Ovary (tissue), 9 donors: ENCODE data around the gene C1QTNF4. TPM values are rescaled to one million over a fixed set of nuclear protein-coding genes. Genes with fewer than 3 reads are reported as not detected.
"Not testable (repeated sequence)": the region's sequence is repeated elsewhere in the genome, so short reads cannot be mapped to it uniquely, and the experiment has no call there.

Experiments
- DNase-seq, 5 donors: peaks; one replicate each; pipeline ENCODE4 v3.0.0-alpha.2; 2019 to 2020
- H3K27ac ChIP-seq, 2 donors: fragments of 200-600 bp; one replicate each; pipeline versions ENCODE4 v1.5.1 to v1.8.0; 2019 to 2022
- H3K27me3 ChIP-seq: fragments of 200-600 bp; one replicate; pipeline ENCODE4 v1.8.0; 2022
- H3K36me3 ChIP-seq: fragments of 200-600 bp; sonication (generic); one replicate; pipeline ENCODE4 v1.5.1; 2019
- H3K4me1 ChIP-seq: one replicate; pipeline ENCODE4 v1.8.1; 2013; ENCODE audit warnings: mild to moderate bottlenecking, moderate library complexity; ENCODE audit not compliant: insufficient read depth
- H3K4me3 ChIP-seq: fragments of 200-600 bp; sonication (generic); one replicate; pipeline ENCODE4 v1.5.1; 2017
- H3K9me3 ChIP-seq, 2 donors: fragments of 200-600 bp in 1 of 2; sonication (generic) in 1 of 2; one replicate each; pipeline versions ENCODE4 v1.5.1 to v1.8.1; 2013 to 2019; ENCODE audit warnings: mild to moderate bottlenecking in 1 of 2, moderate library complexity in 1 of 2
- EP300 ChIP-seq: sonication (generic); formaldehyde crosslinking; IDR thresholded peaks from one replicate; pipeline ENCODE4 v1.6.1; 2017; ENCODE audit warnings: antibody characterized with exemption
- POLR2A ChIP-seq: fragments of 450-650 bp; IDR thresholded peaks from one replicate; pipeline ENCODE4 v1.6.1; 2017; ENCODE audit warnings: antibody characterized with exemption, mild to moderate bottlenecking, moderate library complexity
- WGBS, 3 donors: extraction: QIAGEN DNeasy Blood & Tissue Kit in 1 of 3; methylation state at CpG; one replicate each; pipeline versions ENCODE4 v1.1.5 to v1.1.7; 2013 to 2017; 5-methylcytosine and 5-hydroxymethylcytosine counted together
- intact Hi-C, 4 donors: fragments of 100-400 bp; cut with DNase I; formaldehyde crosslinking; loops; one replicate each; pipeline versions ENCODE4 v1.11.0 to v1.15.1; 2022 to 2023
- polyA plus RNA-seq, 2 donors: library from polyadenylated mRNA; stranded (reverse); fragments of 200-250 nt in 1 of 2; fragments of 350-450 nt in 1 of 2; fragmentation: Illumina TruSeq in 1 of 2; extraction: RNeasy Lipid Tissue Mini Kit (QIAGEN cat#74804) in 1 of 2; gene quantifications; one replicate each; pipeline ENCODE4 v1.2.3, GENCODE V29; 2013 to 2014
- total RNA-seq, 7 donors: library from RNA; depleted of rRNA in 2 of 7; stranded (reverse); fragments of >200 nt in 2 of 7; fragmentation: NEBNext Ultra II Directional in 3 of 7; extraction: Animal tissue kit (Norgen Biotek cat#: 25700) in 3 of 7; gene quantifications; one replicate each; pipeline versions ENCODE4 v1.1.0 to v1.2.4, GENCODE V29; 2016 to 2023
- TF ChIP-seq, protein P1 (sequence below), 3 donors: fragments of 450-650 bp in 2 of 3; fragments of 200-600 bp in 1 of 3; IDR thresholded peaks; one replicate each; pipeline versions ENCODE4 v1.5.1 to v1.8.0; 2016 to 2022; ENCODE audit warnings: antibody characterized with exemption in 3 of 3, mild to moderate bottlenecking in 1 of 3
- donor health status: DM: no; HTN: no; CAD: no; lungs with moderate emphysema.
- donor health status: DM: no; HTN: no; CAD: no.
- donor health status: Bipolar disorder and iron deficiency.
- donor health status: DM: yes; HTN: yes; CAD: no.
- donor health status: DM: no; HTN: no; CAD: no.
- donor health status: DM: yes; HTN: yes; CAD: no.

Gene C1QTNF4
- total and polyA plus RNA-seq, 9 donors: 9.1 to 29.6 (median 15.4) TPM; not detected in 1

DNA sequence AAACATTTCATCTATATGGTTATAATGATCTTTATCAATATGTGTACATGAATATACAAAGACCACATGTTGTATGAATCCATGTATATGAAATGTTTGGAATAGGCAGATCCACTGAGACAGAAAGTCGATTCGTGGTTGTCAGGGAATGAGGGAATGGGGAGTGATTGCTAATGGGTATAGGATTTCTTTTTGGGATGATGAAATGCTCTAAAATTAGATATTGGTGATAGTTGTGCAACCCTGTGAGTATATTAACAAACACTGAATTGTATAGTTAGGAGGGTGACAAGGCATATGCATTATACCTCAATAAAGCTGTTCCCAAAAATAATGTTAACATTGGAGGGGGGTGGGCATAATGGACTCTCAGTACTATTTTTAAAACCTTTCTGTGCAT is 33.8 kb downstream of the C1QTNF4 start:
- WGBS, 3 donors: 90 to 93% (median 91%) methylated on average over 2 of the region's 2 CpGs
- Histone ChIP-seq H3K4me1 (peaks cover 4% of the 10 kb centered on the region), H3K27me3 (no peaks in the 10 kb centered on the region), H3K36me3 (no peaks in the 10 kb centered on the region), H3K9me3 (no peaks in the 10 kb centered on the region), H3K27ac (no peak overlapping the region), H3K4me3 (no peak overlapping the region)
- no peak for DNase-seq
- intact Hi-C loops: no loop called here
- TF ChIP-seq EP300: no peak
- TF ChIP-seq POLR2A: no peak

DNA sequence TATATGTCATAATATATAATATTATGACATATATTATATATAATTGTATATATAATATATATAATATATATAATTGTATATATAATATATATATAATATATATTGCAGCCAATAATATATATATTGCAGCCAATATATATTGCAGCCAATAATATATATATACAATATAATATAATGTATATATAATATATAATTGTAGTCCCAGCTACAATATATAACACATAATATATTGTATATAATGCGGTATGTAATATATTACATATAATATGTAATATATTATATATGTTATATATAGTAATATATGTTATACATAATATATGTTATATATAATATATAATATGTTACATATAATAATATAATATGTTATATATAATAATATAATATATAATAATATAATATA is 35.5 kb downstream of the C1QTNF4 start:
- intact Hi-C loops: no loop called here
- Histone ChIP-seq H3K4me3 (no peak overlapping the region), H3K27me3 (no peaks in the 10 kb centered on the region), H3K36me3 (no peaks in the 10 kb centered on the region), H3K27ac (no peak overlapping the region), H3K9me3 (no peaks in the 10 kb centered on the region), H3K4me1 (no peaks in the 10 kb centered on the region)
- 88 to 97% (median 93%) methylated on average over 1 of the region's 1 CpG for WGBS, 3 donors
- TF ChIP-seq, protein P1, sequence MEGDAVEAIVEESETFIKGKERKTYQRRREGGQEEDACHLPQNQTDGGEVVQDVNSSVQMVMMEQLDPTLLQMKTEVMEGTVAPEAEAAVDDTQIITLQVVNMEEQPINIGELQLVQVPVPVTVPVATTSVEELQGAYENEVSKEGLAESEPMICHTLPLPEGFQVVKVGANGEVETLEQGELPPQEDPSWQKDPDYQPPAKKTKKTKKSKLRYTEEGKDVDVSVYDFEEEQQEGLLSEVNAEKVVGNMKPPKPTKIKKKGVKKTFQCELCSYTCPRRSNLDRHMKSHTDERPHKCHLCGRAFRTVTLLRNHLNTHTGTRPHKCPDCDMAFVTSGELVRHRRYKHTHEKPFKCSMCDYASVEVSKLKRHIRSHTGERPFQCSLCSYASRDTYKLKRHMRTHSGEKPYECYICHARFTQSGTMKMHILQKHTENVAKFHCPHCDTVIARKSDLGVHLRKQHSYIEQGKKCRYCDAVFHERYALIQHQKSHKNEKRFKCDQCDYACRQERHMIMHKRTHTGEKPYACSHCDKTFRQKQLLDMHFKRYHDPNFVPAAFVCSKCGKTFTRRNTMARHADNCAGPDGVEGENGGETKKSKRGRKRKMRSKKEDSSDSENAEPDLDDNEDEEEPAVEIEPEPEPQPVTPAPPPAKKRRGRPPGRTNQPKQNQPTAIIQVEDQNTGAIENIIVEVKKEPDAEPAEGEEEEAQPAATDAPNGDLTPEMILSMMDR (IDR thresholded peaks at IDR 0.05): no peak
- no peak for TF ChIP-seq POLR2A
- no peak for TF ChIP-seq EP300
- no peak for DNase-seq

DNA sequence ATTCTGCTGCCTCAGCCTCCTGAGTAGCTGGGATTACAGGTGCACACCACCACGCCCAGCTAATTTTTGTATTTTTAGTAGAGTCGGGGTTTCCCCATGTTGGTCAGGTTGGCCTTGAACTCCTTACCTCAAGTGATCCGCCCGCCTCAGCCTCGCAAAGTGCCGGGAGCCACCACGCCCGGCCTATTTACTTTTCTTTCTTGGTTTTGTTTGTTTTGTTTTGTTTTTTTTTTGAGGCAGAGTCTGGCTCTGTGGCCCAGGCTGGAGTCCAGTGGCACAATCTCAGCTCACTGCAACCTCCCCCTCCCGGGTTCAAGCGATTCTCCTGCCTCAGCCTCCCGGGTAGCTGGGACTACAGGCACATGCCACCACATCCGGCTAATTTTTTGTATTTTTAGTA is 37.2 kb downstream of the C1QTNF4 start:
- intact Hi-C loops, H3K27me3 ChIP-seq, H3K36me3 ChIP-seq, H3K4me3 ChIP-seq, H3K4me1 ChIP-seq, H3K9me3 ChIP-seq, H3K27ac ChIP-seq: not testable (repeated sequence)
- peak in 1 of 5 donors; percentile 3 for DNase-seq
- 93 to 96% (median 95%) methylated on average over 12 of the region's 12 CpGs for WGBS, 3 donors

DNA sequence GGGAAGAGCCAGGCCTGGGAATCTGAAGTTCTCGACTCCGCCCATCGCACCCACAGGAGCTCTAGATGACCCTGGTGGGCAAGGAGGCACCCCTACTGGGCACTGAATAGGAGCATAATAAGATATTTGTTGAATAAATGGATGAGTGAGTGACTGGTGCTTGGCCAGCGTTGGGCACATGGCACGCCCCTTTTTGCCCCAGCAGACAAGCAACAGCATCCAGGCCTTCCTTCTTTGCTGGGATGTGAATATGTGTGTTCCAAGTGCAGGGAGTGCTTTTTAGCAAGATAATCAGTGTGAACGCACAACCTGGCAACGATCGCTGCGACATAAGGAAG is 40.8 kb downstream of the C1QTNF4 start:
- H3K36me3 ChIP-seq: no peaks in the 10 kb centered on the region
- peak overlapping the region; percentile 92 for H3K4me3 ChIP-seq
- H3K4me1 ChIP-seq: peaks cover 12% of the 10 kb centered on the region
- peak overlapping the region; percentile 70 to 75 for H3K27ac ChIP-seq
- DNase-seq: no peak
- no peaks in the 10 kb centered on the region for H3K27me3 ChIP-seq
- 0 to 8% (median 4%) methylated on average over 9 of the region's 9 CpGs for WGBS, 3 donors
- no peaks in the 10 kb centered on the region for H3K9me3 ChIP-seq
- no peak for TF ChIP-seq EP300
- TF ChIP-seq, protein P1 (IDR thresholded peaks at IDR 0.05): no peak
- TF ChIP-seq POLR2A: no peak
- intact Hi-C loops: no loop called here

DNA sequence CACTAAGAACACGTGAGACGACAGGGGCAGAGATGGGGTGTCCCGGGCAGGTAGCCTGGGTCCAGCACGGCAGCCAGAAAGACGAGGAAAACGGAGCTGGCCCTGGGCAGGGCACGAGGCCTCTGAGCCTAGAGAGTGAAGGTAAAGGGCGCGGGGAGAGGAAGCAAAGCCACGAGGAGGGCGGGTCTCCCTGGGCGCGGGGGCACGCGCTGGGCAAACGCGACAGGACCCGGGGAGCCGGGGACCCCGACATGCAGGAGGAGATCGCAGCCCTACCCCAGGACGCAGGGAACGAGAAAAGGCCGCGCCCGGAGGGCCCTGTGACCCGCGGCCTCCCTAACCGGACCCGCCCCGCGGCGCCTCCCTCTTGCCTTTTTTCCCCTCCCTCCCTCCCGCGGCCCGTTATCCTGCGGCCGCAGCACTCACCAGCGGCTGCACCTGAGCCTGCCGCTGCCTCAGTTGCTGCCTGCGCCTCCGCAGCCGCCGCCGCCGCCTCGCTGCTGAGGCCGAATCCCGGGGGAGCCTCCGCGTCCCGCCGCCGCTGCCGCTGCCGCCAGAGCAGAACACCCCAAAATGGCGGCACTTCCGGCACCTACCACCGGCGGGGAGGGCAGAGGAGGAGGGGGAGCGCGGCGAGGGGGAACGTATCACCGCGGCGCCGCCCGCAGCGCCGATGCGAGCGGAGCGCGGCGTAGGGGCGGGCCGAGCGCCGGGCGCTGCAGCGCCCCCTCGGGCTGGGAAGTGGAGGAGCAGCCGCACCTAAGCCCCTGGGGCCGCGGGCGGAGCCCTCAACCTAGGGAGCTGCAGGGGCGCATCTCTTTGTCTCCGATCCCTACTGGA is 41.4 kb downstream of the C1QTNF4 start, which contains the start of gene CELF1:
CELF1 (minus strand) TSS at position 567 of the 840 bp plus-strand sequence. CDS start 53,609 bp downstream, outside the sequence.
- TF ChIP-seq EP300 (no peak), POLR2A (peak; percentile 63)
- TF ChIP-seq, protein P1 (IDR thresholded peaks at IDR 0.05): peak; percentile 80 to 91 (median 89)
- intact Hi-C loops: no loop called here
- H3K36me3 ChIP-seq: no peaks in the 10 kb centered on the region
- WGBS, 3 donors: 0 to 1% (median 1%) methylated on average over 53 to 89 of the region's 89 CpGs
- H3K4me1 ChIP-seq: peaks cover 12% of the 10 kb centered on the region
- peak within 1 kb of the TSS; percentile 70 to 75 for H3K27ac ChIP-seq
- no peaks in the 10 kb centered on the region for H3K27me3 ChIP-seq
- peak within 1 kb of the TSS; percentile 92 for H3K4me3 ChIP-seq
- H3K9me3 ChIP-seq: no peaks in the 10 kb centered on the region
- DNase-seq: peak; percentile 89 to 94 (median 91)
